Measurements from ENCODE around the gene SLC2A4. TPM values are rescaled to one million over a fixed set of nuclear protein-coding genes. Genes with fewer than 3 reads are reported as not detected.

Gene SLC2A4
- total RNA-seq, 1 experiment from 2014 or later = 1.5 TPM

DNA sequence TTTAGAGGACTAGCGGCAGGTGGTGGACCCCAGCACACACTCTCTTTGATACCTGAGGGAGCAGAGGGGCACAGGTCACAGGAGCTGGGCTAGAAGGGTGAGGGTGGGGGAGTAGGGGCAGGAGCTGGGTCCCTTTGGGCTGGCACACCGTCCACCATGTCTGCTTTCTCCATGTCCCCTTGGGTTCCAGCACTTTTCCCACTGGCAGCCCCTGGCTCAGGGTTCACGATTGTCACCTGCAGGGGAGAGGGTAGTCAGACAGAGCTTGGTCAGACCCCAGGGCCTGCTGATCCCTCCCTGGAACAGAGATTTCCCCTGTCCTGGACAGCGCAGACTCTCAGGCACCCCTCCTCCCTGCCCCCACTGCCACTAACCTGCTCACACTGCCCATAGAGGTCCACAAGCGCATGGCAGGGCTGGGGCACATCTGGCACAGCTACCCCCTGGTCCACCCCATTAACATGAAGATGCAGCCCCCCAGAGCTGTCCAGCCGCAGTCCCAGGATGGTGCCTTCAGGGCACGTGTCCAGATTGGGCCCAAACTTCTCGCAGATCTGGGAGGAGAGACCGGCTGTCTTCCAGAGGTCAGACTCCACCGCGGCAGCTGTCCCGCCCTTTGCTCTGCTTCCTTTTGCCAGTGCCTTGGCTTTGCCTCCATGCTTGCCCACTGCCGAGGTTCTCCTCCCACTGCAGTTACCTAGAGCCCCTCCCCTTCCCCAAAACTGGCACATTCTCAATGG lies 36.8 kb downstream of the SLC2A4 start:
- BruUV-seq (replicated peaks) = no TSS peak
- Histone ChIP-seq H3K27me3 (ENCODE audit: insufficient read depth, low read depth) (no peaks in the 10 kb centered on the region), H3K27ac (no peak overlapping the region), H4K20me1 (ENCODE audit: insufficient read depth) (peaks cover 13% of the 10 kb centered on the region), H2AFZ (no peak overlapping the region), H3K9me3 (ENCODE audit: insufficient read depth, low read depth) (no peaks in the 10 kb centered on the region), H3K4me3 (no peak overlapping the region), H3K79me2 (ENCODE audit: low read depth) (peaks cover 15% of the 10 kb centered on the region; the same call in 1 of the 2 replicates), H3K4me1 (replicated peaks; ENCODE audit: insufficient read depth) (peaks cover 21% of the 10 kb centered on the region), H3K4me2 (no peak overlapping the region), H3K36me3 (ENCODE audit: low read depth) (0 out of 2 replicates have a peak, but pooled peaks cover 6% of the 10 kb centered on the region), H3F3A (ENCODE audit: insufficient read depth, low read depth) (peaks cover 38% of the 10 kb centered on the region), H3K9me2 (ENCODE audit: insufficient read depth) (no peaks in the 10 kb centered on the region)
- no peak for DNase-seq
- ChIA-PET CTCF (no interaction called here), POLR2A (ENCODE audit: unreplicated experiment) (no interaction called here)
- TF ChIP-seq CTCF (conservative IDR thresholded peaks at IDR 0.05) (no peak), EZH2 (IDR thresholded peaks at IDR 0.05; ENCODE audit: low read depth) (no peak)
- intact Hi-C loops (cut with micrococcal nuclease; ENCODE audit: unreplicated experiment) = no loop called here

GRCh38 chr17:7321466-7321865 lies 39.9 kb downstream of the SLC2A4 start:
- ChIA-PET POLR2A (ENCODE audit: unreplicated experiment) (no interaction called here), CTCF (no interaction called here)
- TF ChIP-seq EZH2 (IDR thresholded peaks at IDR 0.05; ENCODE audit: low read depth) (no peak), CTCF (conservative IDR thresholded peaks at IDR 0.05) (no peak)
- Histone ChIP-seq H3K9me2 (ENCODE audit: insufficient read depth) (no peaks in the 10 kb centered on the region), H3K4me2 (no peak overlapping the region), H3K36me3 (ENCODE audit: low read depth) (peaks cover 4% of the 10 kb centered on the region; the same call in 1 of the 2 replicates), H3K4me3 (no peak overlapping the region), H3K27me3 (ENCODE audit: insufficient read depth, low read depth) (no peaks in the 10 kb centered on the region), H3K79me2 (ENCODE audit: low read depth) (peaks cover under 1% of the 10 kb centered on the region; the same call in 1 of the 2 replicates), H2AFZ (no peak overlapping the region), H3K27ac (no peak overlapping the region), H4K20me1 (ENCODE audit: insufficient read depth) (no peaks in the 10 kb centered on the region; the same call in 1 of the 2 replicates), H3F3A (ENCODE audit: insufficient read depth, low read depth) (peaks cover 14% of the 10 kb centered on the region), H3K9me3 (ENCODE audit: insufficient read depth, low read depth) (no peaks in the 10 kb centered on the region), H3K4me1 (replicated peaks; ENCODE audit: insufficient read depth) (peaks cover under 1% of the 10 kb centered on the region; the same call in 1 of the 2 replicates)
- DNase-seq = no peak
- no TSS peak for BruUV-seq (replicated peaks)
- intact Hi-C loops (cut with micrococcal nuclease; ENCODE audit: unreplicated experiment) = no loop called here

DNA sequence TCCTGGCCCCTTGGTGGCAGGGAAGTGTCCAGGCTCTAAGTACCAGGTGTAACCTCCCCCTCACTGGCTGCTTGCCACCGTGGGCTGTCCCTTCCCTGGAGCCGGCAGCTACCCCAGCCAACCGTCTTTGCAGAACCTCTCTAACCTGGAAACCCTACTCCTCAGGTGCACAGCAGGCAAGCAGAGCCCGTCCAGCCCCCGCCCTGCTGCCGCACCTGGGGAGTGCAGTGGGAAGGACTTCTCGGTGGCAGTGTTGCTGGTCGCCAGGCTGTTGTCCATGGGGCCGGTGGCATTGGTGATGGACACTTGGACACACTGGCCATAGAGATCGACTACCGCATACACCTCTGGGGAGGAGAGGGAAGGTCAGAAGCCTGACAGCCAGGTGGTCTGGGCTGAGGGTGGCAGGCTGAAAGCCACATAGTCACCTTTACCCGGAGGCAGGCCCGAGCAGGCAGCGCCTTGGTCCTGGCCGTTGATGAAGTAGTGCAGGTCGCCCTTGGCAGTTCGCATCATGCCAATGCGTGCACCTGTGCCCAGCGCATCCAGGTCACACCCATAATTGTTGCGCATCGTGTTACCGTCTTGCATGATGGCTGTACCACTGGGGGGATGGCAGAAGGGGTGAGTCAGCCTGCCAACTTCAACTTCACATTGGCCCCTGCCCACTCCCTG lies 41.1 kb downstream of the SLC2A4 start:
- intact Hi-C loops (cut with micrococcal nuclease; ENCODE audit: unreplicated experiment) = no loop called here
- no TSS peak for BruUV-seq (replicated peaks)
- Histone ChIP-seq H3K27ac (no peak overlapping the region), H3K27me3 (ENCODE audit: insufficient read depth, low read depth) (no peaks in the 10 kb centered on the region), H3K4me1 (replicated peaks; ENCODE audit: insufficient read depth) (peaks cover 1% of the 10 kb centered on the region), H3K4me2 (no peak overlapping the region), H3K4me3 (no peak overlapping the region), H3K36me3 (ENCODE audit: low read depth) (peaks cover 4% of the 10 kb centered on the region; the same call in 1 of the 2 replicates), H3K79me2 (ENCODE audit: low read depth) (peaks cover 12% of the 10 kb centered on the region), H3K9me2 (ENCODE audit: insufficient read depth) (no peaks in the 10 kb centered on the region), H3K9me3 (ENCODE audit: insufficient read depth, low read depth) (no peaks in the 10 kb centered on the region), H3F3A (ENCODE audit: insufficient read depth, low read depth) (0 out of 2 replicates have a peak, but pooled peaks cover 7% of the 10 kb centered on the region), H2AFZ (no peak overlapping the region), H4K20me1 (ENCODE audit: insufficient read depth) (no peaks in the 10 kb centered on the region; the same call in 1 of the 2 replicates)
- no peak for TF ChIP-seq EZH2 (IDR thresholded peaks at IDR 0.05; ENCODE audit: low read depth)
- TF ChIP-seq CTCF (conservative IDR thresholded peaks at IDR 0.05) = no peak
- ChIA-PET POLR2A (ENCODE audit: unreplicated experiment) (interaction anchor here (0.6 kb wide), 1 partner anchor 112 kb away, joined by 4 read pairs; the partner anchor contains the start of gene TMEM102), CTCF (no interaction called here)
- no peak for DNase-seq
